HCT116 (cell line): Measurements from ENCODE around the gene ABTB2. TPM values are rescaled to one million over a fixed set of nuclear protein-coding genes. Genes with fewer than 3 reads are reported as not detected.

Source experiments
- ATAC-seq: fragments of 200-7000 bp; cut with Tn5 transposase; 2 replicates; pipeline ENCODE4 v1.9.1; 2020; ENCODE audit warnings: mild to moderate bottlenecking, moderate library complexity
- BruUV-seq: library from RNA; stranded (reverse); fragments of 400-500 nt; replicated peaks from 2 replicates; lab custom pipeline; 2021; lab: Mats Ljungman, UMichigan
- CTCF ChIA-PET: fragments of 300-600 bp; sonication (Branson Sonifier 250); formaldehyde crosslinking; loops from one replicate; lab custom pipeline; 2021; ENCODE audit warnings: antibody characterized with exemption; lab: Charles Lee
- POLR2A ChIA-PET: fragments of 300-600, 350-600 bp; sonication (Branson Sonifier 250); formaldehyde crosslinking; loops from one replicate; lab custom pipeline; 2021; ENCODE audit warnings: antibody characterized with exemption; lab: Charles Lee
- RAD21 ChIA-PET, 2 experiments: fragments of 300-600 bp; sonication (Branson Sonifier 250); formaldehyde crosslinking; loops; one replicate each; lab custom pipeline; 2023; ENCODE audit warnings: low total read pairs in 2 of 2; ENCODE audit not compliant: uncharacterized antibody in 2 of 2, unreplicated experiment in 2 of 2, low non-redundant PET in 1 of 2; lab: Charles Lee
- DNase-seq: peaks from one replicate; pipeline ENCODE4 v3.0.0-alpha.2; 2010; ENCODE audit warnings: low read depth, low spot score
- H2AFZ ChIP-seq: fragments of 200-600 bp; shearing (Covaris generic), sonication (generic); 2 replicates; pipeline ENCODE4 v1.6.1; 2017; ENCODE audit warnings: low read depth, mixed run types, mixed read lengths, antibody characterized with exemption, low read length; ENCODE audit not compliant: poor library complexity, severe bottlenecking
- H3K27ac ChIP-seq: 2 replicates; pipeline ENCODE4 v1.5.1; 2012; ENCODE audit warnings: low read depth, low read length
- H3K27me3 ChIP-seq: fragments of 200-600 bp; sonication (generic); 2 replicates; pipeline ENCODE4 v1.6.1; 2016; ENCODE audit warnings: mixed run types, low read length, mixed read lengths; ENCODE audit not compliant: insufficient read depth
- H3K36me3 ChIP-seq, 2 experiments: fragments of 200-500 bp in 1 of 2; fragments of 200-600 bp in 1 of 2; sonication (Bioruptor generic) in 1 of 2; sonication (generic) in 1 of 2; 2 replicates each; pipeline versions ENCODE4 v1.5.1 to v1.6.1; 2014 to 2016; ENCODE audit warnings: low read length in 2 of 2, inconsistent platforms in 1 of 2, mixed read lengths in 1 of 2, mixed run types in 1 of 2; ENCODE audit not compliant: insufficient read depth in 2 of 2, control insufficient read depth in 1 of 2
- H3K4me1 ChIP-seq, 2 experiments: fragments of 200-600 bp in 1 of 2; sonication (generic) in 1 of 2; 2 replicates each; pipeline versions ENCODE4 v1.5.1 to v1.6.1; 2012 to 2017; ENCODE audit warnings: low read length in 2 of 2, inconsistent platforms in 1 of 2, mild to moderate bottlenecking in 1 of 2, mixed read lengths in 1 of 2, mixed run types in 1 of 2, moderate library complexity in 1 of 2; ENCODE audit not compliant: insufficient read depth in 2 of 2, control insufficient read depth in 1 of 2
- H3K4me2 ChIP-seq: fragments of 200-600 bp; sonication (generic); 2 replicates; pipeline ENCODE4 v1.6.1; 2017; ENCODE audit warnings: mixed run types, low read length, mixed read lengths
- H3K4me3 ChIP-seq, 2 experiments: fragments of 200-600 bp in 1 of 2; sonication (generic) in 1 of 2; replicated peaks in 1 of 2; 2 replicates each; pipeline ENCODE4 v1.5.1; 2011 to 2016; ENCODE audit warnings: low read length in 2 of 2, control low read depth in 1 of 2, low read depth in 1 of 2, mild to moderate bottlenecking in 1 of 2, mixed read lengths in 1 of 2, mixed run types in 1 of 2
- H3K79me2 ChIP-seq: fragments of 200-600 bp; sonication (generic); 2 replicates; pipeline ENCODE4 v1.6.1; 2017; ENCODE audit warnings: mild to moderate bottlenecking, mixed run types, low read length, moderate library complexity, mixed read lengths; ENCODE audit not compliant: insufficient read depth
- H3K9ac ChIP-seq: fragments of 200-600 bp; sonication (generic); 2 replicates; pipeline ENCODE4 v1.6.1; 2016; ENCODE audit warnings: low read length, mixed read lengths
- H3K9me2 ChIP-seq: fragments of 200-600 bp; sonication (generic), shearing (Covaris generic); 2 replicates; pipeline ENCODE4 v1.6.1; 2017; ENCODE audit warnings: mixed run types, mild to moderate bottlenecking, moderate library complexity; ENCODE audit not compliant: insufficient read depth
- H3K9me3 ChIP-seq, 2 experiments: fragments of 200-500 bp in 1 of 2; fragments of 200-600 bp in 1 of 2; sonication (Bioruptor generic) in 1 of 2; sonication (generic) in 1 of 2; 2 replicates each; pipeline ENCODE4 v1.6.1; 2014 to 2017; ENCODE audit warnings: low read length in 2 of 2, mixed read lengths in 2 of 2, inconsistent platforms in 1 of 2, low read depth in 1 of 2, mild to moderate bottlenecking in 1 of 2, mixed run types in 1 of 2, moderate library complexity in 1 of 2; ENCODE audit not compliant: control insufficient read depth in 1 of 2, insufficient read depth in 1 of 2
- H4K20me1 ChIP-seq: fragments of 200-600 bp; sonication (generic), shearing (Covaris generic); 2 replicates; pipeline ENCODE4 v1.6.1; 2017; ENCODE audit warnings: mixed run types, mild to moderate bottlenecking, moderate library complexity; ENCODE audit not compliant: insufficient read depth
- CEBPB ChIP-seq: IDR thresholded peaks from 2 replicates; pipeline ENCODE4 v1.6.1; 2012; ENCODE audit warnings: low read depth
- EGR1 ChIP-seq: IDR thresholded peaks from 2 replicates; pipeline ENCODE4 v1.6.1; 2012; ENCODE audit warnings: low read depth
- ELF1 ChIP-seq: IDR thresholded peaks from 2 replicates; pipeline ENCODE4 v1.6.1; 2012; ENCODE audit warnings: low read depth, borderline replicate concordance
- EZH2 ChIP-seq: fragments of 200-600 bp; sonication (generic); IDR thresholded peaks from 2 replicates; pipeline ENCODE4 v1.6.1; 2017; ENCODE audit warnings: antibody characterized with exemption, mixed run types
- FOSL1 ChIP-seq: IDR thresholded peaks from 2 replicates; pipeline ENCODE4 v1.6.1; 2012; ENCODE audit warnings: low read depth
- MAX ChIP-seq: IDR thresholded peaks from 2 replicates; pipeline ENCODE4 v1.6.1; 2012
- POLR2A ChIP-seq: IDR thresholded peaks from 2 replicates; pipeline ENCODE4 v1.7.0; 2011; ENCODE audit warnings: borderline replicate concordance; ENCODE audit not compliant: insufficient read depth, insufficient read length; ENCODE audit errors: extremely low read depth
- POLR2AphosphoS5 ChIP-seq: IDR thresholded peaks from 2 replicates; pipeline ENCODE4 v1.6.1; 2011; ENCODE audit warnings: mild to moderate bottlenecking, low read depth, low read length, moderate library complexity
- RAD21 ChIP-seq: IDR thresholded peaks from 2 replicates; pipeline ENCODE4 v1.6.1; 2012; ENCODE audit warnings: low read depth, mild to moderate bottlenecking
- REST ChIP-seq: IDR thresholded peaks from 2 replicates; pipeline ENCODE4 v1.6.1; 2012; ENCODE audit warnings: low read depth
- SIN3A ChIP-seq: IDR thresholded peaks from 2 replicates; pipeline ENCODE4 v1.6.1; 2012; ENCODE audit warnings: low read depth
- SRF ChIP-seq: IDR thresholded peaks from 2 replicates; pipeline ENCODE4 v1.6.1; 2012; ENCODE audit warnings: low read depth
- YY1 ChIP-seq: IDR thresholded peaks from 2 replicates; pipeline ENCODE4 v1.6.1; 2011; ENCODE audit warnings: low read length, low read depth, moderate library complexity, mild to moderate bottlenecking; ENCODE audit not compliant: insufficient replicate concordance; ENCODE audit errors: extremely low read depth
- ZBTB33 ChIP-seq: IDR thresholded peaks from 2 replicates; pipeline ENCODE4 v1.6.1; 2011; ENCODE audit warnings: mild to moderate bottlenecking, low read length, moderate library complexity; ENCODE audit not compliant: insufficient replicate concordance; ENCODE audit errors: extremely low read depth
- ZNF274 ChIP-seq: fragments of 200-500 bp; sonication (Bioruptor generic); IDR thresholded peaks from 2 replicates; pipeline ENCODE4 v1.6.1; 2014; ENCODE audit warnings: mild to moderate bottlenecking, low read depth, low read length, inconsistent platforms
- intact Hi-C: fragments of 100-400 bp; cut with micrococcal nuclease; formaldehyde crosslinking; loops from 2 replicates; pipeline ENCODE4 v1.10.0; 2022
- total RNA-seq: library from RNA; stranded (reverse); gene quantifications from one replicate; pipeline ENCODE4 v1.2.1, GENCODE V29; 2021; ENCODE audit not compliant: unreplicated experiment

ABTB2 gene
- total RNA-seq, 1 experiment from 2014 or later, result 6.8 TPM

GRCh38 chr11:34178209-34178821, 179.5 kb downstream of the ABTB2 start:
- Histone ChIP-seq H2AFZ (no peak overlapping the region), H3K4me2 (no peak overlapping the region), H3K4me3 (no peak overlapping the region), H3K4me1 (peaks cover 2 to 12% of the 10 kb centered on the region in 2 experiments; a peak in 2 of 4 replicates), H4K20me1 (no peaks in the 10 kb centered on the region), H3K79me2 (no peaks in the 10 kb centered on the region), H3K9ac (no peak overlapping the region), H3K27me3 (no peaks in the 10 kb centered on the region), H3K27ac (no peak overlapping the region), H3K36me3 (no peaks in the 10 kb centered on the region), H3K9me2 (no peaks in the 10 kb centered on the region), H3K9me3 (no peaks in the 10 kb centered on the region)
- TF ChIP-seq ZBTB33 (no peak), FOSL1 (no peak), SRF (no peak), EZH2 (no peak), MAX (no peak), POLR2A (no peak), REST (no peak), POLR2AphosphoS5 (no peak), RAD21 (no peak), YY1 (no peak), CEBPB (no peak), ELF1 (no peak), EGR1 (no peak), ZNF274 (no peak), SIN3A (no peak)
- intact Hi-C loops, result loop anchor here (10.0 kb wide), 2 partner anchors 316 to 716 kb away; no protein-coding TSS in a partner anchor
- DNase-seq (no peak), ATAC-seq (no peak)
- ChIA-PET RAD21 (interaction anchor here in 1 of 2 experiments (1.1 kb wide), 1 partner anchor 85 kb away, joined by 4 read pairs; no protein-coding TSS in a partner anchor), CTCF (interaction anchor here (1.8 kb wide), 1 partner anchor 180 kb away, joined by 7 read pairs; the partner anchor contains the start of gene ABTB2), POLR2A (interaction anchor here (4.3 kb wide), 1 partner anchor 180 kb away, joined by 16 read pairs; the partner anchor contains the start of gene ABTB2)
- no TSS peak for BruUV-seq
